GM12878 (cell line): ENCODE results near the gene R3HDM1.

Experiments
- CREM ChIP-seq: IDR thresholded peaks from 2 replicates; pipeline ENCODE4 v1.6.1; 2014; ENCODE audit warnings: antibody characterized with exemption, low read depth
- JUNB ChIP-seq: IDR thresholded peaks from 2 replicates; pipeline ENCODE4 v1.6.1; 2016; ENCODE audit warnings: antibody characterized with exemption, mild to moderate bottlenecking
- POLR2A ChIP-seq: IDR thresholded peaks from 2 replicates; pipeline ENCODE4 v1.6.1; 2011; ENCODE audit warnings: low read depth, mild to moderate bottlenecking, low read length
- SP1 ChIP-seq: IDR thresholded peaks from one replicate; pipeline ENCODE4 v1.6.1; 2011; ENCODE audit warnings: low read depth, low read length
- TF ChIP-seq, protein P1 (sequence below): IDR thresholded peaks from 2 replicates; pipeline ENCODE4 v1.6.1; 2011; ENCODE audit warnings: mild to moderate bottlenecking, low read depth, low read length, moderate library complexity; ENCODE audit not compliant: insufficient replicate concordance

DNA sequence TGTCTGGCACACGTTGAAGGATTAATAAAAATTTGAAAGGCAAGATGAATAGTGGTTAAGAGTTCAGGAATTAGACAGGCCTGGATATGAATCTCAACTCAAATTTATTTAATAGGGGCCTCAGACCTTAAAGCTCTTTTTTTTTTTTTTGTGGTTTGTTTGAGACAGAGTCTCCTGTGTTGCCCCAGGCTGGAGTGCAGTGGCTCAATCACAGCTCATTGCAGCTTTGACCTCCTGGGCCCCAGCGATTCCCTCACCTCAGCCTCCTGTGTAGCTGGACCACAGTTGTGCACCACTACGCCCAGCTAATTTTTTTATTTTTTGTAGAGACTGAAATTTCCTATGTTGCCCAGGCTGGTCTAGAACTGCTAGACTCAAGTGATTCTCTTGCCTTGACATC, 3.3 kb upstream of the R3HDM1 start:
- no peak for TF ChIP-seq JUNB
- no peak for TF ChIP-seq CREM
- no peak for TF ChIP-seq SP1
- TF ChIP-seq POLR2A, result no peak
- TF ChIP-seq, protein P1, sequence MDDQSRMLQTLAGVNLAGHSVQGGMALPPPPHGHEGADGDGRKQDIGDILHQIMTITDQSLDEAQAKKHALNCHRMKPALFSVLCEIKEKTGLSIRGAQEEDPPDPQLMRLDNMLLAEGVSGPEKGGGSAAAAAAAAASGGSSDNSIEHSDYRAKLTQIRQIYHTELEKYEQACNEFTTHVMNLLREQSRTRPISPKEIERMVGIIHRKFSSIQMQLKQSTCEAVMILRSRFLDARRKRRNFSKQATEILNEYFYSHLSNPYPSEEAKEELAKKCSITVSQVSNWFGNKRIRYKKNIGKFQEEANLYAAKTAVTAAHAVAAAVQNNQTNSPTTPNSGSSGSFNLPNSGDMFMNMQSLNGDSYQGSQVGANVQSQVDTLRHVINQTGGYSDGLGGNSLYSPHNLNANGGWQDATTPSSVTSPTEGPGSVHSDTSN, result no peak
